Caco-2 (cell line): ENCODE data around the gene SLC16A7. TPM values are rescaled to one million over a fixed set of nuclear protein-coding genes. Genes with fewer than 3 reads are reported as not detected.
"Not testable (repeated sequence)": the region's sequence is repeated elsewhere in the genome, so short reads cannot be mapped to it uniquely, and the experiment has no call there.

Experiments used
- BruUV-seq: library from RNA; stranded (reverse); fragments of 400-500 nt; replicated peaks from 2 replicates; lab custom pipeline; 2021; lab: Mats Ljungman, UMichigan
- CTCF ChIA-PET: fragments of 300-600 bp; sonication (Branson Sonifier 250); formaldehyde crosslinking; loops from one replicate; lab custom pipeline; 2022; ENCODE audit warnings: antibody characterized with exemption; lab: Charles Lee
- POLR2A ChIA-PET: fragments of 300-600 bp; sonication (Branson Sonifier 250); formaldehyde crosslinking; loops from one replicate; lab custom pipeline; 2022; ENCODE audit warnings: antibody characterized with exemption; lab: Charles Lee
- DNase-seq, 2 experiments: peaks; one replicate each; pipeline versions ENCODE4 v3.0.0 to v3.0.0-alpha.2; 2020 to 2022
- H3K27me3 ChIP-seq: replicated peaks from 2 replicates; pipeline ENCODE4 v1.6.0; 2011; ENCODE audit warnings: low read length; ENCODE audit not compliant: control insufficient read depth, insufficient read depth
- H3K36me3 ChIP-seq: 2 replicates; pipeline ENCODE4 v1.5.1; 2011; ENCODE audit warnings: low read length; ENCODE audit not compliant: control insufficient read depth, insufficient read depth
- H3K4me1 ChIP-seq: fragments of 250-450 bp; sonication (Bioruptor Pico); 2 replicates; pipeline ENCODE4 v1.5.1; 2020; ENCODE audit warnings: mild to moderate bottlenecking
- H3K4me3 ChIP-seq: 2 replicates; pipeline ENCODE4 v1.5.1; 2011; ENCODE audit warnings: low read depth, mild to moderate bottlenecking, control low read depth, low read length
- H3K9me3 ChIP-seq: fragments of 250-450 bp; sonication (Bioruptor Pico); 2 replicates; pipeline ENCODE4 v1.5.1; 2020; ENCODE audit warnings: mild to moderate bottlenecking, moderate library complexity
- H3K27ac Mint-ChIP-seq: one replicate; pipeline ENCODE4 v1.8.0; 2022; ENCODE audit warnings: mixed read lengths; ENCODE audit not compliant: unreplicated experiment
- H3K27me3 Mint-ChIP-seq: one replicate; pipeline ENCODE4 v1.8.0; 2022; ENCODE audit warnings: mixed read lengths; ENCODE audit not compliant: insufficient read depth, unreplicated experiment
- H3K36me3 Mint-ChIP-seq: one replicate; pipeline ENCODE4 v1.8.0; 2022; ENCODE audit warnings: mild to moderate bottlenecking, mixed read lengths; ENCODE audit not compliant: insufficient read depth, unreplicated experiment
- H3K4me1 Mint-ChIP-seq: one replicate; pipeline ENCODE4 v1.8.0; 2022; ENCODE audit warnings: low read depth, mixed read lengths; ENCODE audit not compliant: unreplicated experiment
- H3K4me3 Mint-ChIP-seq: one replicate; pipeline ENCODE4 v1.8.0; 2022; ENCODE audit warnings: mild to moderate bottlenecking, moderate library complexity, mixed read lengths; ENCODE audit not compliant: unreplicated experiment
- H3K9me3 Mint-ChIP-seq: one replicate; pipeline ENCODE4 v1.8.0; 2022; ENCODE audit warnings: mixed read lengths; ENCODE audit not compliant: unreplicated experiment
- CTCF ChIP-seq, 2 experiments: fragments of 200-600 bp in 1 of 2; IDR thresholded peaks; 1 replicate in 1 of 2; 2 replicates in 1 of 2; pipeline versions ENCODE4 v1.5.1 to v1.8.0; 2011 to 2022; ENCODE audit warnings: antibody characterized with exemption in 1 of 2, control low read depth in 1 of 2, inconsistent platforms in 1 of 2, low read depth in 1 of 2, low read length in 1 of 2, mild to moderate bottlenecking in 1 of 2, moderate library complexity in 1 of 2; ENCODE audit not compliant: insufficient read depth in 1 of 2, severe bottlenecking in 1 of 2, unreplicated experiment in 1 of 2
- intact Hi-C: fragments of 100-400 bp; cut with micrococcal nuclease; formaldehyde crosslinking; loops from one replicate; pipeline ENCODE4 v1.10.0; 2022; ENCODE audit not compliant: unreplicated experiment
- total RNA-seq: library from RNA; stranded (reverse); gene quantifications from 2 replicates; pipeline ENCODE4 v1.2.3, GENCODE V29; 2022

SLC16A7 gene
- total RNA-seq, 1 experiment from 2014 or later = 6.6 TPM

GRCh38 chr12:59597385-59597781 lies 1.6 kb downstream of the SLC16A7 start:
- no TSS peak for BruUV-seq
- peak in 1 of 2 experiments; percentile 6 for DNase-seq
- intact Hi-C loops = loop anchor here (2.0 to 5.0 kb wide), 6 partner anchors 51 to 185 kb away; no protein-coding TSS in a partner anchor

GRCh38 chr12:59600171-59600570 lies 4.3 kb downstream of the SLC16A7 start:
- H3K27ac Mint-ChIP-seq = no peak overlapping the region

More at GRCh38 chr12:59597385-59597781, 1.6 kb downstream of the SLC16A7 start:
- H3K4me1 ChIP-seq = peaks cover 9% of the 10 kb centered on the region
- no peaks in the 10 kb centered on the region; the same call in 1 of the 2 replicates for H3K27me3 ChIP-seq
- H3K27ac Mint-ChIP-seq = peak overlapping the region; percentile 69
- peaks cover 8% of the 10 kb centered on the region for H3K4me1 Mint-ChIP-seq
- no peak overlapping the region for H3K4me3 ChIP-seq
- POLR2A ChIA-PET = no interaction called here
- peak overlapping the region; percentile 96 for H3K4me3 Mint-ChIP-seq
- no peak for TF ChIP-seq CTCF (IDR thresholded peaks at IDR 0.05; ENCODE audit: insufficient read depth in 1 of 2, low read depth in 1 of 2, low read length in 1 of 2, severe bottlenecking in 1 of 2, unreplicated experiment in 1 of 2)
- CTCF ChIA-PET = no interaction called here
- peaks cover 11% of the 10 kb centered on the region for H3K36me3 Mint-ChIP-seq
- no peaks in the 10 kb centered on the region for H3K36me3 ChIP-seq
- H3K27me3 Mint-ChIP-seq = peaks cover 12% of the 10 kb centered on the region
- H3K9me3 Mint-ChIP-seq = no peaks in the 10 kb centered on the region
- H3K9me3 ChIP-seq = no peaks in the 10 kb centered on the region

GRCh38 chr12:59603754-59604153 lies 7.9 kb downstream of the SLC16A7 start:
- H3K27me3 Mint-ChIP-seq = no peaks in the 10 kb centered on the region
- H3K4me3 ChIP-seq = no peak overlapping the region
- no peaks in the 10 kb centered on the region for H3K9me3 ChIP-seq
- no peaks in the 10 kb centered on the region for H3K4me1 ChIP-seq
- no peak for TF ChIP-seq CTCF (IDR thresholded peaks at IDR 0.05; ENCODE audit: insufficient read depth in 1 of 2, low read depth in 1 of 2, low read length in 1 of 2, severe bottlenecking in 1 of 2, unreplicated experiment in 1 of 2)
- no peaks in the 10 kb centered on the region for H3K9me3 Mint-ChIP-seq
- H3K36me3 Mint-ChIP-seq = no peaks in the 10 kb centered on the region
- H3K36me3 ChIP-seq = no peaks in the 10 kb centered on the region
- no peak overlapping the region for H3K27ac Mint-ChIP-seq
- DNase-seq = no peak
- ChIA-PET POLR2A (no interaction called here), CTCF (no interaction called here)
- no peaks in the 10 kb centered on the region for H3K4me1 Mint-ChIP-seq
- no peaks in the 10 kb centered on the region for H3K27me3 ChIP-seq
- H3K4me3 Mint-ChIP-seq = no peak overlapping the region
- no TSS peak for BruUV-seq
- intact Hi-C loops = no loop called here

More at GRCh38 chr12:59600171-59600570, 4.3 kb downstream of the SLC16A7 start:
- Histone ChIP-seq H3K27me3 (no peaks in the 10 kb centered on the region; the same call in 1 of the 2 replicates), H3K36me3 (no peaks in the 10 kb centered on the region), H3K4me1 (peaks cover 4% of the 10 kb centered on the region), H3K4me3 (no peak overlapping the region), H3K9me3 (no peaks in the 10 kb centered on the region)
- H3K4me1 Mint-ChIP-seq = peaks cover 7% of the 10 kb centered on the region
- intact Hi-C loops = no loop called here
- peaks cover 10% of the 10 kb centered on the region for H3K27me3 Mint-ChIP-seq
- BruUV-seq = no TSS peak
- no peak for DNase-seq
- no peak overlapping the region for H3K4me3 Mint-ChIP-seq
- H3K9me3 Mint-ChIP-seq = no peaks in the 10 kb centered on the region
- TF ChIP-seq CTCF (IDR thresholded peaks at IDR 0.05; ENCODE audit: insufficient read depth in 1 of 2, low read depth in 1 of 2, low read length in 1 of 2, severe bottlenecking in 1 of 2, unreplicated experiment in 1 of 2) = no peak
- ChIA-PET CTCF (no interaction called here), POLR2A (no interaction called here)
- peaks cover 11% of the 10 kb centered on the region for H3K36me3 Mint-ChIP-seq

- H3K27ac Mint-ChIP-seq, POLR2A ChIA-PET, intact Hi-C loops, H3K4me1 Mint-ChIP-seq, H3K36me3 ChIP-seq, H3K9me3 ChIP-seq, BruUV-seq, H3K4me1 ChIP-seq, H3K4me3 Mint-ChIP-seq, H3K27me3 ChIP-seq, DNase-seq, H3K9me3 Mint-ChIP-seq, H3K36me3 Mint-ChIP-seq, H3K4me3 ChIP-seq, CTCF ChIA-PET, H3K27me3 Mint-ChIP-seq: not testable (repeated sequence)
These were observed 17.1 kb downstream of the SLC16A7 start for GRCh38 chr12:59612823-59613434.
